ENCODE data around the gene KRT36.

KRT36 gene

GRCh38 chr17:41481036-41481435 lies 8.7 kb downstream of the KRT36 start, which contains the start of gene KRT35:
TSS of gene KRT35 (minus strand) at chr17:41481151. CDS start at chr17:41481097, 54 bp downstream.
- Mint-ChIP-seq H3K4me1 (no peaks in the 10 kb centered on the region), H3K27ac (no peak within 1 kb of the TSS), H3K4me3 (no peak within 1 kb of the TSS), H3K27me3 (no peaks in the 10 kb centered on the region), H3K9me3 (no peaks in the 10 kb centered on the region), H3K36me3 (ENCODE audit: low read depth) (no peaks in the 10 kb centered on the region)
- ATAC-seq (no peak), DNase-seq (no peak)

- ATAC-seq, result no peak
- H3K27ac Mint-ChIP-seq, result no peak overlapping the region
- H3K36me3 Mint-ChIP-seq (ENCODE audit: low read depth), result no peaks in the 10 kb centered on the region
- H3K27me3 Mint-ChIP-seq, result no peaks in the 10 kb centered on the region
- H3K4me1 Mint-ChIP-seq, result no peaks in the 10 kb centered on the region
- H3K4me3 Mint-ChIP-seq, result no peak overlapping the region
- no peak for DNase-seq
- H3K9me3 Mint-ChIP-seq, result no peaks in the 10 kb centered on the region
Observed at GRCh38 chr17:41480581-41480980, 9.1 kb downstream of the KRT36 start.

GRCh38 chr17:41480136-41480535 lies 9.6 kb downstream of the KRT36 start:
- Mint-ChIP-seq H3K4me1 (no peaks in the 10 kb centered on the region), H3K27ac (no peak overlapping the region), H3K9me3 (no peaks in the 10 kb centered on the region), H3K4me3 (no peak overlapping the region), H3K36me3 (ENCODE audit: low read depth) (no peaks in the 10 kb centered on the region), H3K27me3 (no peaks in the 10 kb centered on the region)
- ATAC-seq, result no peak
- no peak for DNase-seq

- ATAC-seq, result no peak
- H3K9me3 Mint-ChIP-seq, result no peaks in the 10 kb centered on the region
- no peaks in the 10 kb centered on the region for H3K27me3 Mint-ChIP-seq
- no peak for DNase-seq
- no peak overlapping the region for H3K27ac Mint-ChIP-seq
- no peaks in the 10 kb centered on the region for H3K4me1 Mint-ChIP-seq
- H3K36me3 Mint-ChIP-seq (ENCODE audit: low read depth), result no peaks in the 10 kb centered on the region
- H3K4me3 Mint-ChIP-seq, result no peak overlapping the region
Observed at GRCh38 chr17:41478237-41478636, 11.5 kb downstream of the KRT36 start.

- ATAC-seq (no peak), DNase-seq (no peak)
- H3K36me3 Mint-ChIP-seq (ENCODE audit: low read depth), result no peaks in the 10 kb centered on the region
- no peak overlapping the region for H3K27ac Mint-ChIP-seq
- no peaks in the 10 kb centered on the region for H3K9me3 Mint-ChIP-seq
- H3K4me1 Mint-ChIP-seq, result no peaks in the 10 kb centered on the region
- no peak overlapping the region for H3K4me3 Mint-ChIP-seq
- no peaks in the 10 kb centered on the region for H3K27me3 Mint-ChIP-seq
Observed at GRCh38 chr17:41476866-41477815, 12.6 kb downstream of the KRT36 start.

GRCh38 chr17:41475421-41475820 lies 14.3 kb downstream of the KRT36 start:
- DNase-seq (no peak), ATAC-seq (no peak)
- no peaks in the 10 kb centered on the region for H3K9me3 Mint-ChIP-seq
- H3K27ac Mint-ChIP-seq, result no peak overlapping the region
- H3K36me3 Mint-ChIP-seq (ENCODE audit: low read depth), result no peaks in the 10 kb centered on the region
- no peaks in the 10 kb centered on the region for H3K27me3 Mint-ChIP-seq
- no peaks in the 10 kb centered on the region for H3K4me1 Mint-ChIP-seq
- no peak overlapping the region for H3K4me3 Mint-ChIP-seq

- no peak for ATAC-seq
- Mint-ChIP-seq H3K9me3 (no peaks in the 10 kb centered on the region), H3K4me3 (no peak overlapping the region), H3K27ac (no peak overlapping the region), H3K4me1 (no peaks in the 10 kb centered on the region), H3K36me3 (ENCODE audit: low read depth) (no peaks in the 10 kb centered on the region), H3K27me3 (no peaks in the 10 kb centered on the region)
- no peak for DNase-seq
Observed at GRCh38 chr17:41474863-41475262, 14.8 kb downstream of the KRT36 start.

GRCh38 chr17:41468346-41468745 lies 21.4 kb downstream of the KRT36 start:
- no peak overlapping the region for H3K4me3 Mint-ChIP-seq
- H3K9me3 Mint-ChIP-seq, result no peaks in the 10 kb centered on the region
- no peak for ATAC-seq
- no peaks in the 10 kb centered on the region for H3K4me1 Mint-ChIP-seq
- no peak overlapping the region for H3K27ac Mint-ChIP-seq
- H3K36me3 Mint-ChIP-seq (ENCODE audit: low read depth), result no peaks in the 10 kb centered on the region
- DNase-seq, result no peak
- no peaks in the 10 kb centered on the region for H3K27me3 Mint-ChIP-seq

GRCh38 chr17:41467561-41467960 lies 22.1 kb downstream of the KRT36 start:
- H3K27ac Mint-ChIP-seq, result no peak overlapping the region
- no peaks in the 10 kb centered on the region for H3K4me1 Mint-ChIP-seq
- H3K36me3 Mint-ChIP-seq (ENCODE audit: low read depth), result no peaks in the 10 kb centered on the region
- H3K27me3 Mint-ChIP-seq, result no peaks in the 10 kb centered on the region
- no peak overlapping the region for H3K4me3 Mint-ChIP-seq
- DNase-seq (no peak), ATAC-seq (no peak)
- H3K9me3 Mint-ChIP-seq, result no peaks in the 10 kb centered on the region

GRCh38 chr17:41466988-41467387 lies 22.7 kb downstream of the KRT36 start, which contains the start of gene KRT32:
TSS of gene KRT32 (minus strand) at chr17:41467386. CDS start at chr17:41467325, 61 bp downstream.
- Mint-ChIP-seq H3K4me3 (no peak within 1 kb of the TSS), H3K27ac (no peak within 1 kb of the TSS)
- no peak for ATAC-seq

GRCh38 chr17:41464682-41465081 lies 25.0 kb downstream of the KRT36 start:
- ATAC-seq (no peak), DNase-seq (no peak)
- Mint-ChIP-seq H3K9me3 (no peaks in the 10 kb centered on the region), H3K4me3 (no peak overlapping the region), H3K27me3 (no peaks in the 10 kb centered on the region), H3K36me3 (ENCODE audit: low read depth) (no peaks in the 10 kb centered on the region), H3K4me1 (no peaks in the 10 kb centered on the region), H3K27ac (no peak overlapping the region)

More at GRCh38 chr17:41466988-41467387, 22.7 kb downstream of the KRT36 start, which contains the start of gene KRT32:
- Mint-ChIP-seq H3K4me1 (no peaks in the 10 kb centered on the region), H3K27me3 (no peaks in the 10 kb centered on the region), H3K9me3 (no peaks in the 10 kb centered on the region), H3K36me3 (ENCODE audit: low read depth) (no peaks in the 10 kb centered on the region)
- no peak for DNase-seq

GRCh38 chr17:41464173-41464572 lies 25.5 kb downstream of the KRT36 start:
- no peaks in the 10 kb centered on the region for H3K27me3 Mint-ChIP-seq
- no peak overlapping the region for H3K4me3 Mint-ChIP-seq
- no peaks in the 10 kb centered on the region for H3K36me3 Mint-ChIP-seq (ENCODE audit: low read depth)
- H3K4me1 Mint-ChIP-seq, result no peaks in the 10 kb centered on the region
- no peak overlapping the region for H3K27ac Mint-ChIP-seq
- H3K9me3 Mint-ChIP-seq, result no peaks in the 10 kb centered on the region
- DNase-seq (no peak), ATAC-seq (no peak)

- Mint-ChIP-seq H3K27ac (no peak overlapping the region), H3K36me3 (ENCODE audit: low read depth) (no peaks in the 10 kb centered on the region), H3K9me3 (no peaks in the 10 kb centered on the region), H3K27me3 (no peaks in the 10 kb centered on the region), H3K4me1 (no peaks in the 10 kb centered on the region), H3K4me3 (no peak overlapping the region)
- DNase-seq, result no peak
- no peak for ATAC-seq
Observed at GRCh38 chr17:41463746-41464145, 26.0 kb downstream of the KRT36 start.

GRCh38 chr17:41462705-41463104 lies 27.0 kb downstream of the KRT36 start:
- Mint-ChIP-seq H3K4me3 (no peak overlapping the region), H3K27ac (no peak overlapping the region), H3K9me3 (no peaks in the 10 kb centered on the region), H3K27me3 (no peaks in the 10 kb centered on the region), H3K4me1 (no peaks in the 10 kb centered on the region), H3K36me3 (ENCODE audit: low read depth) (no peaks in the 10 kb centered on the region)
- no peak for DNase-seq
- no peak for ATAC-seq

- Mint-ChIP-seq H3K4me3 (no peak overlapping the region), H3K27ac (no peak overlapping the region), H3K4me1 (no peaks in the 10 kb centered on the region), H3K9me3 (no peaks in the 10 kb centered on the region), H3K27me3 (no peaks in the 10 kb centered on the region), H3K36me3 (ENCODE audit: low read depth) (no peaks in the 10 kb centered on the region)
- DNase-seq (no peak), ATAC-seq (no peak)
Observed at GRCh38 chr17:41457676-41458075, 32.0 kb downstream of the KRT36 start.

All from activated naive CD8-positive, alpha-beta T cell treated with anti-CD3 and anti-CD28 coated beads, Interleukin-2, amount 50 U/mL, for 24 hours (primary cell).